GM19468 (cell line): ENCODE measurements around the gene ZNF444.
"Not testable (repeated sequence)": the region's sequence is repeated elsewhere in the genome, so short reads cannot be mapped to it uniquely, and the experiment has no call there.

Experiments
- ATAC-seq: cut with Tn5 transposase; IDR thresholded peaks from one replicate; pipeline ENCODE4 v1.9.1; 2021; ENCODE audit warnings: mild to moderate bottlenecking, moderate library complexity, moderate number of reproducible peaks; ENCODE audit not compliant: unreplicated experiment; ENCODE audit errors: extremely low read depth

ZNF444 gene

GRCh38 chr19:56142897-56143434, 1.9 kb downstream of the ZNF444 start:
- no peak for ATAC-seq

DNA sequence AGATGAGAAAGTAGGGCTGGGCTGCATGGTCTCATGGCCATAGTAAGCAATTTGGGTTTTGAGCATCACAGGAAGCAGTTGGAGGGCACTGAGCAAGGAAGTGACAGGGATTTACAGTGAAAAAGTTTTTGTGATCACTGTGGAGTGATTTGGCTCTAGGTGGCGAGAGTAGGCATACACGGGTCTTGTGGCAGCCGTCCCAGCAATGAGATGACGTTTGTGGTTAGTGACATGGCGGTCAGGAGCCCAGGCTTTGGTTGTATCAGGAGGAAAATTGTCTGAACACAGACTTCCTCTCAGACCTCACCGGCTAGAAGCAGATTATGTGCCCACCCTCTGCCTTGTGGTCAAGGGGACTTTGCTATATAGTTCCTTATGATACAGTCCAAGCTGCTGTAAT, 3.3 kb downstream of the ZNF444 start:
- ATAC-seq, result no peak

DNA sequence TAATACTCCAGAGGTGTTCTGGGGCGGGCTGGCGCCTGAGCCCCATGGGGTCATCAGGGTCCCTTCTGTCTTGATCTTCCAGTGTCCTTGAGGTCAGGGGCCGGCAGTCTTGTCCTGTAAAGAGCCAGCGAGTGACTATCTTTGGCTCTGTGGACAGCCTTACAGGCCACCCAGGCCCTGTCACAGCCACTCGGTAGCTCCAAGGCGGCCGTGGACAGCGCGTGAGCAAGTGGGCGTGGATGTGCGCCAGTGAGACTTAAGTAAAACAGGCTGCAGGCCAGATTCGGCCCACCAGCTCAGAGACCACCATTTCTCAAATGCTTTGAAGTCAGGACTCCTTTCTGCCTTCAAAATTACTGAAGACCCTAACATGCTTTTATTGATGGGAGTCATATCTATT, 3.7 kb downstream of the ZNF444 start:
- no peak for ATAC-seq

- ATAC-seq, result no peak
Observed at GRCh38 chr19:56145698-56146097, 4.6 kb downstream of the ZNF444 start.

GRCh38 chr19:56146904-56147303, 5.8 kb downstream of the ZNF444 start:
- no peak for ATAC-seq

- ATAC-seq, result no peak
Observed at GRCh38 chr19:56147307-56147706, 6.2 kb downstream of the ZNF444 start.

GRCh38 chr19:56148096-56148495, 7.0 kb downstream of the ZNF444 start:
- ATAC-seq, result no peak

GRCh38 chr19:56148955-56149655, 8.0 kb downstream of the ZNF444 start:
- not testable (repeated sequence) for ATAC-seq

DNA sequence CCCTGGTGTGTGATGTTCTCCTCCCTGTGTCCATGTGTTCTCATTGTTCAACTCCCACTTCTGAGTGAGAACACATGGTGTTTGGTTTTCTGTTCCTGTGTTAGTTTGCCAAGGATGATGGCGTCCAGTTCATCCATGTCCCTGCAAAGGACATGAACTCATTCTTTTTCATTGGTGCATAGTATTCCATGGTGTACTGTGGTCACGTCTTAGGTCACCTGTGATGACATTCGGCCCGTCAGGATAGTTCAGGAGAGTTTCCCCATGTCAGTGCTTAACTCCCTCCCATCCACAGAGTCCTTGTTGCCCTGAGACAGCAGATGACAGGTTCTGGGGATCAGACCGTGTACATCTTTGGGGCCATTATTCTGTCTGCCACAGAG, 8.6 kb downstream of the ZNF444 start:
- ATAC-seq, result no peak

DNA sequence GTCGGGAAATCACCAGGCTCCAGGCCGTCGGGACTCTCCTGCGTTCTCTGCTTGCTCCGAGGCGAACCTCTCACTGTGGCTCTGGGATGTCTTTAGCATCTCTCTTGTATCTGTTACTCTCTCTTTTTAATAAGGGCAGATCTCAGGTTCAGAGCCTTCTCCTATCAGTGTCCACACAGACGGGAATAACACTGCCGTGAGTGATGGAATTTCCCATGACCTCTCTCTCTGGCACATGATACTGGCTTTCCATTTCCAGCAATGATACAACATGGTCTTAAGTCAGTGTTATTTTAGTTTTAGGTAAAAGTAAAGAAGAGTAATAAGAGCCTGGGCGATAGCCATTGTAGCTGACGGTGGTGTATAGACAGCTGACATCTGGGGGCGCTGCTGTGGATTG, 9.3 kb downstream of the ZNF444 start:
- ATAC-seq, result no peak

- no peak for ATAC-seq
Observed at GRCh38 chr19:56152644-56153043, 11.6 kb downstream of the ZNF444 start.

DNA sequence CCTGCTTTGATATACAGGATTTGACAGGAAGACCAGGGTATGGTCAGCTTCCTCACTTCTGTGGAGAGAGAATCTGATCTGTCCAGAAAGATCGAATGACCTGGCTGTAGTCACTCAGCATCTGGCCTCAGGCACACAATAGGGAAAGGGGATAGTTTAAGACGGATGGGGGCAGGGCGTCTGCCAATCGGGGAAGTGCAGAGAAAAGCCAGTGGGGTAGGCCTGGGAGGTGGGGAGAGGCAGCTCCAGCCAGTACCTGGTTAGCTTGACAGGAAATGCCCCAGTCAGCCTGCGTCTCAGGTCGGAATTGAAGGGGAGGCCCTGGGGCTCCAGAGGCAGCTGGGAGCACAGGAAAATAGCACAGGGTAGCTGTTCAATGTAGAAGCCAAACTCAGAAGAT, 12.4 kb downstream of the ZNF444 start:
- no peak for ATAC-seq

GRCh38 chr19:56155124-56155687, 14.1 kb downstream of the ZNF444 start:
- no peak for ATAC-seq

- ATAC-seq, result no peak
Observed at GRCh38 chr19:56156768-56157167, 15.7 kb downstream of the ZNF444 start.

GRCh38 chr19:56158170-56158757, 17.2 kb downstream of the ZNF444 start:
- ATAC-seq, result no peak

- no peak for ATAC-seq
Observed at GRCh38 chr19:56159009-56159559, 18.0 kb downstream of the ZNF444 start.

DNA sequence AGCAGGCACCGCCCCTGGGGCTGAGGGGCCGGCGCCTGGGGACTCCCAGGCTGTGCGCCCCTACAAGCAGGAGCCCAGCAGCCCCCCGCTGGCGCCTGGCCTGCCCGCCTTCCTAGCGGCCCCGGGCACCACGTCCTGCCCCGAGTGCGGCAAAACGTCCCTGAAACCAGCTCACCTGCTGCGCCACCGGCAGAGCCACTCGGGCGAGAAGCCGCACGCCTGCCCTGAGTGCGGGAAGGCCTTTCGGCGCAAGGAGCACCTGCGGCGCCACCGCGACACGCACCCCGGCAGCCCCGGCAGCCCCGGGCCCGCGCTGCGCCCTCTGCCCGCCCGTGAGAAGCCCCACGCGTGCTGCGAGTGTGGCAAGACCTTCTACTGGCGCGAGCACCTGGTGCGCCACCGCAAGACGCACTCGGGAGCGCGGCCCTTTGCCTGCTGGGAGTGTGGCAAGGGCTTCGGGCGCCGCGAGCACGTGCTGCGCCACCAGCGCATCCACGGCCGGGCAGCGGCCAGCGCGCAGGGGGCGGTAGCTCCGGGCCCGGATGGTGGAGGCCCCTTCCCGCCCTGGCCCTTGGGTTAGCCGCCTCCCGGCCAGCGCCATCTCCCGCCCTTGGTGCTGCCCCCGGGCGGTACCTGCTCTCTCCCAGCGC, 18.7 kb downstream of the ZNF444 start:
- no peak for ATAC-seq

DNA sequence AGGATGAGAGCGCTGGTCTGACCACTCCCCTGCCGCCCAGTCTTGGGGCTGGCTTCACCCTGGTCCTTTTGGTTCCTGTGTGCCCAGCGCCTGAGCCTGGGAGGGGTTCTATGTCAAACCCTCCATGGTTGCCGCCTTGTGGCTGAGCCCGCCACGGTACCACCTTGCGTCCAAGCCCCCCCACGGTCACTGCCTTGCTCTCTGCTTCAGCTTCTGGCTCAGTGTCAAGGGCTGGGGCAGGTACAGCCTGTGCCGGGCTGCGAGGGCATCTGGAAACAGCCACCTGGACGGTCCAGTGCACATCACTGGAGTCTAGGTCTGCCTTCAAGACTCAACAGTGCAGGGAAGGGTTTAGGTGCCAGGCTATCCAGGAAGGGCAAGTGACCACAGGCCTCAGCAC, 20.4 kb downstream of the ZNF444 start:
- ATAC-seq, result no peak

GRCh38 chr19:56162258-56162657, 21.2 kb downstream of the ZNF444 start:
- no peak for ATAC-seq

DNA sequence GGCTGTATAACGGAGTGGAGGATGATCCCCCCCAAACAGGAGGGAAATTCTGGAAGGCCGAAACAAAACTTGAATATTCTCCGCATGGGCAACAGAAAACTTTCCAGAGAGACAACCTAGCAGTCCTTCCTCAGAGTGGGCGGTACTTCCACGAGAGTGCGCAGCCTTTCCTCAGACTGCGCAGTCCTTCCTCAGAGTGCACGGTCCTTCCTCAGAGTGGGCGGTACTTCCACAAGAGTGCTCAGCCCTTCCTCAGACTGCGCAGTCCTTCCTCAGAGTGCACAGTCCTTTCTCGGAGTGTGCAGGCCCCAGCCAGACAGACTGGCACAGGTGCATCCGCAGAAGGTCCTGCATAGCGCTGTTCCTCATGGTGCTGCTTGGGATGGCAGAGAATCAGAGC, 22.0 kb downstream of the ZNF444 start:
- no peak for ATAC-seq

DNA sequence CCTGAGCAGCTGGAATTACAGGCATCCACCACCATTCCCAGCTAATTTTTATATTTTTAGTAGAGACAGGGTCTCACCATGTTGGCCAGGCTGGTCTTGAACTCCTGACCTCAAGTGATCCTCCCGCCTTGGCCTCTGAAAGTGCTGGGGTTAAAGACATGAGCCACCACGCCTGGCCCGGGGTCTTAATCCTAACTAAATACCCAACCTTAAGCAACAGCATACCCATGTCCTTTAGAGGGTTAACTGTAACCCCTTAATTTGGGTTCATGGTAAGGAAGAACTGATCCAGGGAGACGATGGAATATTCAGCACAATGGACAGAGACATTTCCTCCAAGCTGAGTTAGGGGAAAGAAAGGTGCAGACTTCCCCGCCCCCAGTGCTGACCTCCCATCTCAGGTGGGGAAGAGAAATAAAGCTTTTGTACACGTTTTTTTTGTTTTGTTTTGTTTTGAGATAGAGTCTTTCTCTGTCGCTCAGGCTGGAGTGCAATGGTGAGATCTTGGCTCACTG, 26.0 kb downstream of the ZNF444 start:
- no peak for ATAC-seq
